Measurements from ENCODE around the gene RNPS1. TPM values are rescaled to one million over a fixed set of nuclear protein-coding genes. Genes with fewer than 3 reads are reported as not detected.

Gene RNPS1
- total RNA-seq, 1 experiment from 2014 or later, result 131 TPM

GRCh38 chr16:2226245-2226793, 41.6 kb downstream of the RNPS1 start:
- H3K27me3 ChIP-seq (ENCODE audit: low read length), result no peaks in the 10 kb centered on the region
- ATAC-seq, result peak; percentile 41
- H3K36me3 ChIP-seq (ENCODE audit: low read depth, low read length), result no peaks in the 10 kb centered on the region; the same call in 1 of the 2 replicates
- H3K27ac ChIP-seq (ENCODE audit: low read length), result no peak overlapping the region
- no peaks in the 10 kb centered on the region for H3K9me2 ChIP-seq (replicated peaks; ENCODE audit: low read length)
- H3K4me1 ChIP-seq (ENCODE audit: insufficient read depth, low read length), result peaks cover 12% of the 10 kb centered on the region
- intact Hi-C loops (cut with micrococcal nuclease), result no loop called here
- BruUV-seq (replicated peaks), result no TSS peak
- H3K9me3 ChIP-seq (ENCODE audit: low read length), result no peaks in the 10 kb centered on the region
- H3K9ac ChIP-seq (ENCODE audit: low read length), result no peak overlapping the region
- no peak overlapping the region for H3K4me3 ChIP-seq (ENCODE audit: low read length)
- peaks cover 9% of the 10 kb centered on the region; the same call in 1 of the 2 replicates for H4K20me1 ChIP-seq (ENCODE audit: low read length)
- no peak for TF ChIP-seq CTCF (conservative IDR thresholded peaks at IDR 0.05; ENCODE audit: low read depth, low read length)
- TF ChIP-seq EZH2phosphoT487 (IDR thresholded peaks at IDR 0.05; ENCODE audit: borderline replicate concordance, low read length), result no peak
- no peak for TF ChIP-seq EZH2 (IDR thresholded peaks at IDR 0.05; ENCODE audit: low read length, unreplicated experiment)
- DNase-seq, result peak; percentile 53
- ChIA-PET POLR2A (ENCODE audit: unreplicated experiment) (interaction anchor here (0.5 to 1.1 kb wide), 2 partner anchors 71 to 262 kb away, joined by 3 to 25 read pairs; partner anchors contain the start of genes RPS2 and TRAF7), CTCF (interaction anchor here (0.6 to 1.0 kb wide), 3 partner anchors 12 to 32 kb away, joined by 3 read pairs; partner anchors contain the start of gene PGP)
- H3K4me2 ChIP-seq (ENCODE audit: low read length), result peak overlapping the region; percentile 68
- peaks cover 55% of the 10 kb centered on the region for H3K79me2 ChIP-seq (ENCODE audit: low read length)
- no peaks in the 10 kb centered on the region for H3F3A ChIP-seq (ENCODE audit: low read length, unreplicated experiment)
- no peak overlapping the region for H2AFZ ChIP-seq (ENCODE audit: low read length)

DNA sequence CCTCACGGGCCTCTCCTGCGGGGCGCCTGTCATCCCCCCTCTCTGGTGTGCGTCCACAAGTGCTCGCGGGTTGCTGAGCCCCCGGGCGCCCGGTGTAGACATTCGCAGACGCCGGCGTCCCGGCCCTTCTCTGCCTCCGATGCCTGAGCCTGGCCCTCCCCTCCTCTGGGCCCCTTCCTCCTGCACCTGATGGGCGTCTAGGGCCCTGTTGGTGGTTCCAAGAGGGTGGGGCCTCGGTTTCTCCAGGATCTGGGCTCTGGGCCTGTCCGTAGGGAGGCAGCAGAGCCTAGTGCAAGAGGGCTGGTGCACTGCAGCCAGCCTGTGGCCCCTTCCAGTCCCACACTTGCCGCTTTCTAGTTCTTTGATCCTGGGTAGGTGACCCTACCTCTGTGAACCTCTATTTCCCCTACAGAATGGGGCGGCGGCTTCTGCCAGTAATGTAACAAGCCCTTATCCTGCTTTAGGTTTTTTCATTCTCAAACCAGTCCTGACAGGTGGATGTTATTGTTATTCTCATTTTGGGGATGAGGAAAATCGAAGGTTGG, 43.9 kb downstream of the RNPS1 start:
- Histone ChIP-seq H3K9me3 (ENCODE audit: low read length) (no peaks in the 10 kb centered on the region), H3K9me2 (replicated peaks; ENCODE audit: low read length) (no peaks in the 10 kb centered on the region), H3K4me1 (ENCODE audit: insufficient read depth, low read length) (peaks cover 12% of the 10 kb centered on the region), H3K27ac (ENCODE audit: low read length) (peak overlapping the region; percentile 45), H3F3A (ENCODE audit: low read length, unreplicated experiment) (no peaks in the 10 kb centered on the region), H3K9ac (ENCODE audit: low read length) (peak overlapping the region; percentile 97), H3K36me3 (ENCODE audit: low read depth, low read length) (no peaks in the 10 kb centered on the region; the same call in 1 of the 2 replicates), H2AFZ (ENCODE audit: low read length) (peak overlapping the region; percentile 74), H3K79me2 (ENCODE audit: low read length) (peaks cover 55% of the 10 kb centered on the region), H4K20me1 (ENCODE audit: low read length) (peaks cover 9% of the 10 kb centered on the region; the same call in 1 of the 2 replicates), H3K4me2 (ENCODE audit: low read length) (peak overlapping the region; percentile 93), H3K4me3 (ENCODE audit: low read length) (peak overlapping the region; percentile 96), H3K27me3 (ENCODE audit: low read length) (no peaks in the 10 kb centered on the region)
- intact Hi-C loops (cut with micrococcal nuclease), result no loop called here
- CTCF ChIA-PET, result interaction anchor here (1.4 kb wide), 1 partner anchor 27 kb away, joined by 7 read pairs; the partner anchor contains the start of gene ECI1
- TSS peak; percentile 56 for BruUV-seq (replicated peaks)
- DNase-seq, result peak; percentile 39
- POLR2A ChIA-PET (ENCODE audit: unreplicated experiment), result no interaction called here
- peak; percentile 43 for ATAC-seq
- TF ChIP-seq CTCF (conservative IDR thresholded peaks at IDR 0.05; ENCODE audit: low read depth, low read length), result no peak
- TF ChIP-seq EZH2 (IDR thresholded peaks at IDR 0.05; ENCODE audit: low read length, unreplicated experiment), result no peak
- TF ChIP-seq EZH2phosphoT487 (IDR thresholded peaks at IDR 0.05; ENCODE audit: borderline replicate concordance, low read length), result no peak
